Vagina (tissue), 2 donors: ENCODE data around the gene LMOD3. TPM values are rescaled to one million over a fixed set of nuclear protein-coding genes. Genes with fewer than 3 reads are reported as not detected.

Source experiments
- DNase-seq, 2 donors: peaks; one replicate each; pipeline ENCODE4 v3.0.0-alpha.2; 2017; ENCODE audit errors: extremely low spot score in 2 of 2
- H3K27ac ChIP-seq: fragments of 200-600 bp; sonication (generic); one replicate; pipeline ENCODE4 v1.5.1; 2019
- H3K27me3 ChIP-seq: fragments of 200-600 bp; sonication (generic); one replicate; pipeline ENCODE4 v1.5.1; 2019
- H3K36me3 ChIP-seq, 2 donors: fragments of 200-600 bp; sonication (generic); one replicate each; pipeline ENCODE4 v1.5.1; 2017 to 2019
- H3K4me1 ChIP-seq: fragments of 200-600 bp; sonication (generic); one replicate; pipeline ENCODE4 v1.5.1; 2019
- H3K4me3 ChIP-seq, 2 donors: fragments of 200-600 bp; sonication (generic); 1 replicate in 1 of 2; 2 replicates in 1 of 2; pipeline ENCODE4 v1.5.1; 2016 to 2019
- H3K9me3 ChIP-seq: fragments of 200-600 bp; sonication (generic); one replicate; pipeline ENCODE4 v1.5.1; 2019
- CTCF ChIP-seq, 3 experiments: fragments of 450-650 bp in 2 of 3; fragments of 200-600 bp in 1 of 3; sonication (generic) in 1 of 3; IDR thresholded peaks; one replicate each; pipeline ENCODE4 v1.5.1; 2017 to 2019; ENCODE audit warnings: antibody characterized with exemption in 3 of 3, mild to moderate bottlenecking in 2 of 3, moderate library complexity in 2 of 3
- POLR2A ChIP-seq, 2 donors: fragments of 450-650 bp; IDR thresholded peaks; one replicate each; pipeline ENCODE4 v1.6.1; 2017; ENCODE audit warnings: antibody characterized with exemption in 2 of 2, mild to moderate bottlenecking in 2 of 2, moderate library complexity in 2 of 2
- POLR2AphosphoS5 ChIP-seq, 2 donors: sonication (generic); formaldehyde crosslinking; IDR thresholded peaks; one replicate each; pipeline ENCODE4 v1.9.0; 2017; ENCODE audit warnings: antibody characterized with exemption in 2 of 2, mild to moderate bottlenecking in 2 of 2, low read depth in 1 of 2; ENCODE audit not compliant: insufficient read depth in 1 of 2
- intact Hi-C: fragments of 100-400 bp; cut with DNase I; formaldehyde crosslinking; loops from one replicate; pipeline ENCODE4 v1.15.1; 2023
- total RNA-seq: library from RNA; depleted of rRNA; stranded (reverse); fragments of >200 nt; gene quantifications from one replicate; pipeline ENCODE4 v1.2.3, GENCODE V29; 2016

Gene LMOD3
- total RNA-seq, 1 donor from 2014 or later = not detected

- peaks cover 0 to 24% of the 10 kb centered on the region in 2 donors for H3K36me3 ChIP-seq
- no peak for TF ChIP-seq POLR2AphosphoS5 (IDR thresholded peaks at IDR 0.05; ENCODE audit: insufficient read depth in 1 of 2, low read depth in 1 of 2)
- TF ChIP-seq POLR2A (IDR thresholded peaks at IDR 0.05) = no peak
- no peak for TF ChIP-seq CTCF (IDR thresholded peaks at IDR 0.05)
- H3K9me3 ChIP-seq = no peaks in the 10 kb centered on the region
- intact Hi-C loops = no loop called here
- H3K27ac ChIP-seq = no peak overlapping the region
- no peak for DNase-seq
- H3K27me3 ChIP-seq = no peaks in the 10 kb centered on the region
- no peaks in the 10 kb centered on the region for H3K4me1 ChIP-seq
- no peak overlapping the region for H3K4me3 ChIP-seq
Observed at GRCh38 chr3:69066121-69066520, 56.3 kb downstream of the LMOD3 start.

- no peak for DNase-seq
- peaks cover 0 to 30% of the 10 kb centered on the region in 2 donors for H3K36me3 ChIP-seq
- intact Hi-C loops = no loop called here
- no peaks in the 10 kb centered on the region for H3K4me1 ChIP-seq
- no peaks in the 10 kb centered on the region for H3K9me3 ChIP-seq
- no peak for TF ChIP-seq POLR2AphosphoS5 (IDR thresholded peaks at IDR 0.05; ENCODE audit: insufficient read depth in 1 of 2, low read depth in 1 of 2)
- no peak for TF ChIP-seq CTCF (IDR thresholded peaks at IDR 0.05)
- TF ChIP-seq POLR2A (IDR thresholded peaks at IDR 0.05) = no peak
- H3K27me3 ChIP-seq = no peaks in the 10 kb centered on the region
- H3K27ac ChIP-seq = no peak overlapping the region
- no peak overlapping the region for H3K4me3 ChIP-seq
Observed at GRCh38 chr3:69065318-69065964, 57.0 kb downstream of the LMOD3 start.

DNA sequence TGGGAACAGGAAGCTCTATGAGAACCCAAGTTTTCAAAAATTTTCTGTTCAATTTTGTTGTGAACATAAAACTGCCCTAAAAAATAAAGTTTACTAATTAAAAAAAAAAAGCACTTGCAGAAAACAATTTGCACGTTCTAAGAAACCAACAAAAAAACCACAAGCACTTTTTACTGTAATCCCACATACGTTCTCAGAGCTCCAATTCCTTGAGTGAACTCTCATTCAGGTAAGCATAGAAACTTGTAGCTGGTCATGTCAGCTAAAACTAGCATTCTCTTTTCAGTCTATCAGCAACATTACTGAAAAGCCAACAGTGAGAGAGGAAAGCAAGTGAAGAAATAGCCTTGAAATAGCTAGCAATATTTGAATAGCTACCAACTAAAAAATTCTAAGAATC is 58.8 kb downstream of the LMOD3 start:
- TF ChIP-seq POLR2A (IDR thresholded peaks at IDR 0.05) = no peak
- TF ChIP-seq POLR2AphosphoS5 (IDR thresholded peaks at IDR 0.05; ENCODE audit: insufficient read depth in 1 of 2, low read depth in 1 of 2) = no peak
- no peak for TF ChIP-seq CTCF (IDR thresholded peaks at IDR 0.05)
- Histone ChIP-seq H3K36me3 (peaks cover 0 to 41% of the 10 kb centered on the region in 2 donors), H3K4me1 (no peaks in the 10 kb centered on the region), H3K27me3 (no peaks in the 10 kb centered on the region), H3K4me3 (no peak overlapping the region), H3K27ac (no peak overlapping the region), H3K9me3 (no peaks in the 10 kb centered on the region)
- intact Hi-C loops = no loop called here
- no peak for DNase-seq

DNA sequence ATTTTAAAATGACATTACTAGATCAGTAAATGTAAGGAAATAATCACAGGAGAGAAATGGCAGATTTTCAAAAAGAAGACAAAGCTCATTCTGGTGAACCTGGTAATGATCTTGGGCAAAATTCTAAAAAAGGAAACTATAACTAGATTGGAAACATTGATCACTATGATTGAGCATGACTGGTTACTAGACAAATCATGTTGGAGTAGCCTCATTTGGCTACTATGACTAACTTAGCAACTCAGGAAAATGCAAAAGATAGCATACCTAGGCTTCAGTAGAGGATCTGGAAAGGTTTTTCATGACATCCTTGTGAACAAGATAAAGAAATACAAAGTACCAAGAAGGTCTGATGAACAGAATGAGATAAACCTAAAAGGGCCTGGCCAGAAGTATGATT is 62.7 kb downstream of the LMOD3 start:
- TF ChIP-seq POLR2A (IDR thresholded peaks at IDR 0.05) (no peak), CTCF (IDR thresholded peaks at IDR 0.05) (no peak), POLR2AphosphoS5 (IDR thresholded peaks at IDR 0.05; ENCODE audit: insufficient read depth in 1 of 2, low read depth in 1 of 2) (no peak)
- Histone ChIP-seq H3K9me3 (no peaks in the 10 kb centered on the region), H3K27ac (no peak overlapping the region), H3K4me3 (no peak overlapping the region), H3K36me3 (peaks cover 0 to 61% of the 10 kb centered on the region in 2 donors), H3K27me3 (no peaks in the 10 kb centered on the region), H3K4me1 (no peaks in the 10 kb centered on the region)
- intact Hi-C loops = no loop called here
- no peak for DNase-seq

- Histone ChIP-seq H3K27ac (no peak overlapping the region), H3K36me3 (peaks cover 0 to 63% of the 10 kb centered on the region in 2 donors)
- TF ChIP-seq CTCF (IDR thresholded peaks at IDR 0.05) = no peak
- TF ChIP-seq POLR2AphosphoS5 (IDR thresholded peaks at IDR 0.05; ENCODE audit: insufficient read depth in 1 of 2, low read depth in 1 of 2) = no peak
- no peak for TF ChIP-seq POLR2A (IDR thresholded peaks at IDR 0.05)
Observed at GRCh38 chr3:69058947-69059224, 63.5 kb downstream of the LMOD3 start.

More at GRCh38 chr3:69058947-69059224, 63.5 kb downstream of the LMOD3 start:
- H3K9me3 ChIP-seq = no peaks in the 10 kb centered on the region
- no peaks in the 10 kb centered on the region for H3K4me1 ChIP-seq
- no peak for DNase-seq
- no peak overlapping the region for H3K4me3 ChIP-seq
- intact Hi-C loops = no loop called here
- H3K27me3 ChIP-seq = no peaks in the 10 kb centered on the region
